ENCODE data around the gene MRPL21.

Gene MRPL21

GRCh38 chr11:68903288-68904247 is at the start of gene MRPL21, which contains the start of gene IGHMBP2:
MRPL21 (minus strand) TSS chr11:68903832; CDS start chr11:68903810, 22 bp downstream.
IGHMBP2 (plus strand) TSS chr11:68903891; CDS start chr11:68903953, 62 bp downstream.
- Histone ChIP-seq H2AFZ (peak within 1 kb of the TSS; percentile 91), H3K36me3 (ENCODE audit: control insufficient read depth, insufficient read depth, low read length) (no peaks in the 10 kb centered on the region), H3K27me3 (ENCODE audit: control insufficient read depth, insufficient read depth, low read length) (no peaks in the 10 kb centered on the region), H3K27ac (peak within 1 kb of the TSS; percentile 71), H3K9ac (peak within 1 kb of the TSS; percentile 67), H3K9me3 (ENCODE audit: control insufficient read depth, low read length) (no peaks in the 10 kb centered on the region), H3K4me1 (peaks cover 5% of the 10 kb centered on the region), H3K79me2 (peaks cover 18% of the 10 kb centered on the region), H3K4me3 (ENCODE audit: low read depth, low read length) (peak within 1 kb of the TSS; percentile 94), H3K4me2 (ENCODE audit: low read length) (peak within 1 kb of the TSS; percentile 72)
- TF ChIP-seq CTCF (IDR thresholded peaks at IDR 0.05) = no peak

GRCh38 chr11:68950762-68951161 is 47.1 kb upstream of the MRPL21 start:
- Histone ChIP-seq H3K4me3 (ENCODE audit: low read depth, low read length) (no peak overlapping the region), H3K9ac (no peak overlapping the region), H3K9me3 (ENCODE audit: control insufficient read depth, low read length) (no peaks in the 10 kb centered on the region), H3K4me2 (ENCODE audit: low read length) (no peak overlapping the region), H3K79me2 (no peaks in the 10 kb centered on the region), H3K27me3 (ENCODE audit: control insufficient read depth, insufficient read depth, low read length) (no peaks in the 10 kb centered on the region), H3K27ac (no peak overlapping the region), H2AFZ (no peak overlapping the region), H3K4me1 (no peaks in the 10 kb centered on the region), H3K36me3 (ENCODE audit: control insufficient read depth, insufficient read depth, low read length) (no peaks in the 10 kb centered on the region)
- no peak for TF ChIP-seq CTCF (IDR thresholded peaks at IDR 0.05)

GRCh38 chr11:68950270-68950669 is 46.6 kb upstream of the MRPL21 start:
- Histone ChIP-seq H3K27me3 (ENCODE audit: control insufficient read depth, insufficient read depth, low read length) (no peaks in the 10 kb centered on the region), H3K79me2 (no peaks in the 10 kb centered on the region), H3K9me3 (ENCODE audit: control insufficient read depth, low read length) (no peaks in the 10 kb centered on the region), H3K36me3 (ENCODE audit: control insufficient read depth, insufficient read depth, low read length) (no peaks in the 10 kb centered on the region), H3K4me2 (ENCODE audit: low read length) (no peak overlapping the region), H3K4me3 (ENCODE audit: low read depth, low read length) (no peak overlapping the region), H3K4me1 (no peaks in the 10 kb centered on the region), H3K9ac (no peak overlapping the region), H3K27ac (no peak overlapping the region), H2AFZ (no peak overlapping the region)
- no peak for TF ChIP-seq CTCF (IDR thresholded peaks at IDR 0.05)

DNA sequence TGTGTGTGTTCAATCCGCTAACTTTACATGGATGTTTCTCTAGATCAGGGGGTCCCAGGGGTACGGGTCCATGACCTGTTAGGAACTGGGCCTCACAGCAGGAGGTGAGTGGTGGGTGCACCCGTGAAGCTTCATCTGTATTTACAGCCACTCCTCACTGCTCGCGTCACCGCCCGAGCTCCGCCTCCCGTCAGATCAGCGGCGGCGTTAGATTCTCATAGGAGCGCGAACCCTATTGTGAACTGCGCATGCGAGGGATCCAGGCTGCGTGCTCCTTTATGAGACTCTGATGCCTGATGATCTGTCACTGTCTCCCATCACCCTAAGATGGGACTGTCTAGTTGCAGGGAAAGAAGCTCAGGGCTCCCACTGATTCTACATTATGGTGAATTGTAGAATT is 45.3 kb upstream of the MRPL21 start:
- H3K79me2 ChIP-seq = no peaks in the 10 kb centered on the region
- no peak overlapping the region for H3K9ac ChIP-seq
- no peak overlapping the region for H3K4me3 ChIP-seq (ENCODE audit: low read depth, low read length)
- TF ChIP-seq CTCF (IDR thresholded peaks at IDR 0.05) = no peak
- no peaks in the 10 kb centered on the region for H3K27me3 ChIP-seq (ENCODE audit: control insufficient read depth, insufficient read depth, low read length)
- H3K4me1 ChIP-seq = no peaks in the 10 kb centered on the region
- H3K36me3 ChIP-seq (ENCODE audit: control insufficient read depth, insufficient read depth, low read length) = no peaks in the 10 kb centered on the region
- H2AFZ ChIP-seq = no peak overlapping the region
- no peaks in the 10 kb centered on the region for H3K9me3 ChIP-seq (ENCODE audit: control insufficient read depth, low read length)
- no peak overlapping the region for H3K4me2 ChIP-seq (ENCODE audit: low read length)
- no peak overlapping the region for H3K27ac ChIP-seq

Measured in parathyroid adenoma (tissue), 2 donors.